Prostate gland (tissue), 2 donors: ENCODE measurements around the gene URGCP. TPM values are rescaled to one million over a fixed set of nuclear protein-coding genes. Genes with fewer than 3 reads are reported as not detected.
A peak's percentile ranks its signal among the peaks of the same experiment; 100 is the strongest.

ENCODE experiments used
- DNase-seq: peaks from one replicate; pipeline ENCODE4 v3.0.0-alpha.2; 2019; ENCODE audit warnings: low spot score
- H3K27ac ChIP-seq, 2 donors: fragments of 200-600 bp; sonication (generic); 2 replicates each; pipeline ENCODE4 v1.5.1; 2017 to 2019
- H3K27me3 ChIP-seq: fragments of 200-600 bp; sonication (generic); replicated peaks from 2 replicates; pipeline ENCODE4 v1.5.1; 2019; ENCODE audit not compliant: insufficient read depth
- H3K36me3 ChIP-seq, 2 donors: fragments of 200-600 bp; sonication (generic); 1 replicate in 1 of 2; 2 replicates in 1 of 2; pipeline versions ENCODE4 v1.5.1 to v1.8.1; 2017 to 2019
- H3K4me1 ChIP-seq: fragments of 200-600 bp; sonication (generic); replicated peaks from 2 replicates; pipeline ENCODE4 v1.5.1; 2019
- H3K4me3 ChIP-seq, 2 donors: fragments of 200-600 bp; sonication (generic); 2 replicates each; pipeline ENCODE4 v1.5.1; 2017 to 2019
- H3K9me3 ChIP-seq: fragments of 200-600 bp; sonication (generic); 2 replicates; pipeline ENCODE4 v1.5.1; 2017
- POLR2A ChIP-seq: fragments of 450-650 bp; IDR thresholded peaks from one replicate; pipeline ENCODE4 v1.6.1; 2016; ENCODE audit warnings: antibody characterized with exemption, mild to moderate bottlenecking
- POLR2AphosphoS5 ChIP-seq: sonication (generic); formaldehyde crosslinking; IDR thresholded peaks from one replicate; pipeline ENCODE4 v1.6.1; 2017; ENCODE audit warnings: antibody characterized with exemption
- WGBS: methylation state at CpG from one replicate; pipeline ENCODE4 v1.1.5; 2018; 5-methylcytosine and 5-hydroxymethylcytosine counted together
- intact Hi-C: fragments of 100-400 bp; cut with DNase I; formaldehyde crosslinking; loops from one replicate; pipeline ENCODE4 v1.14.2; 2022
- total RNA-seq, 2 donors: library from RNA; depleted of rRNA; stranded (reverse); fragments of >200 nt; gene quantifications; one replicate each; pipeline ENCODE4 v1.1.0, GENCODE V29; 2016
- TF ChIP-seq, protein P1 (sequence below), 4 experiments: fragments of 200-600 bp in 2 of 4; fragments of 450-650 bp in 2 of 4; sonication (generic) in 2 of 4; IDR thresholded peaks; 1 replicate in 3 of 4; 2 replicates in 1 of 4; pipeline ENCODE4 v1.5.1; 2016 to 2019; ENCODE audit warnings: antibody characterized with exemption in 4 of 4, mild to moderate bottlenecking in 2 of 4, moderate library complexity in 2 of 4

URGCP gene
- total RNA-seq, 2 donors from 2014 or later = 22.2 to 30.8 TPM

DNA sequence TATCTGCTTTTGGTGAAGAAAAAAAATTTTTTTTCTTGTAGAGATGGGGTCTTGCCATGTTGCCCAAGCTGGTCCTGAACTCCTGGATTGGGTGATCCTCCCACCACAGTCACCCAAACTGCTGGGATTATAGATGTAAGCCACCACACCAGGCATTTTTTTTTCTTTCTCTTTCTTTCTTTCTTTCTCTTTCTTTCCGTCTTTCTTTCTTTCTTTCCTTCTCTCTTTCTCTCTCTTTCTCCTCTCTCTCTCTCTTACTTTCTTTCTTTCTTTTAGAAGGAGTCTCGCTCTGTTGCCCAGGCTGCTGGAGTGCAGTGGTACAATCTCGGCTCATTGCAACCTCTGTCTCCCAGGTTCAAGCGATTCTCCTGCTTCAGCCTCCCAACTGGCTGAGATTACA lies 16.3 kb upstream of the URGCP start:
- intact Hi-C loops = no loop called here
- no peak for DNase-seq
- no peaks in the 10 kb centered on the region for H3K4me1 ChIP-seq
- no peak overlapping the region for H3K4me3 ChIP-seq
- no peaks in the 10 kb centered on the region for H3K36me3 ChIP-seq
- WGBS = 97% methylated on average over 4 of the region's 4 CpGs
- no peaks in the 10 kb centered on the region for H3K27me3 ChIP-seq
- H3K27ac ChIP-seq = no peak overlapping the region
- TF ChIP-seq POLR2AphosphoS5 = no peak
- TF ChIP-seq, protein P1, sequence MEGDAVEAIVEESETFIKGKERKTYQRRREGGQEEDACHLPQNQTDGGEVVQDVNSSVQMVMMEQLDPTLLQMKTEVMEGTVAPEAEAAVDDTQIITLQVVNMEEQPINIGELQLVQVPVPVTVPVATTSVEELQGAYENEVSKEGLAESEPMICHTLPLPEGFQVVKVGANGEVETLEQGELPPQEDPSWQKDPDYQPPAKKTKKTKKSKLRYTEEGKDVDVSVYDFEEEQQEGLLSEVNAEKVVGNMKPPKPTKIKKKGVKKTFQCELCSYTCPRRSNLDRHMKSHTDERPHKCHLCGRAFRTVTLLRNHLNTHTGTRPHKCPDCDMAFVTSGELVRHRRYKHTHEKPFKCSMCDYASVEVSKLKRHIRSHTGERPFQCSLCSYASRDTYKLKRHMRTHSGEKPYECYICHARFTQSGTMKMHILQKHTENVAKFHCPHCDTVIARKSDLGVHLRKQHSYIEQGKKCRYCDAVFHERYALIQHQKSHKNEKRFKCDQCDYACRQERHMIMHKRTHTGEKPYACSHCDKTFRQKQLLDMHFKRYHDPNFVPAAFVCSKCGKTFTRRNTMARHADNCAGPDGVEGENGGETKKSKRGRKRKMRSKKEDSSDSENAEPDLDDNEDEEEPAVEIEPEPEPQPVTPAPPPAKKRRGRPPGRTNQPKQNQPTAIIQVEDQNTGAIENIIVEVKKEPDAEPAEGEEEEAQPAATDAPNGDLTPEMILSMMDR (IDR thresholded peaks at IDR 0.05) = no peak
- TF ChIP-seq POLR2A = no peak
- no peaks in the 10 kb centered on the region for H3K9me3 ChIP-seq

DNA sequence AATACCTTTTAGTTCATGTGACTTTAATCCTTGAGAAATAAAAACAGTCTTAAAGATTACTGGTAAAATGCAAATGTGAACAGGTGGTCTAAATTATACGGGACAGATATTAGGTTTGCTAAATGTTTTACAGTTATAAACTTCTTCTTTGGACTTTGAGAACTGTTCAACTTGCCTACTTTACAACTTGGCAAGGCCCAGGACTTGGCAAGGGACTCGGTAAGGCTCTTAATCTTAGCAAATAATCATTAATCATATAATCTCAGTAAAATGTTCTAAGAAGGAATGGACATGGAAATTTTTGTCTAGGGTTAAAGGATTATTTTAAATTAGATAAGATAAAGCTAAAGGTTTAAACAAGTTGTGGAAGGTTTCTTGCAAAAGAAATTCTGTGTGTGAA lies 15.0 kb upstream of the URGCP start:
- Histone ChIP-seq H3K9me3 (no peaks in the 10 kb centered on the region), H3K36me3 (no peaks in the 10 kb centered on the region), H3K4me1 (no peaks in the 10 kb centered on the region), H3K27ac (no peak overlapping the region), H3K4me3 (no peak overlapping the region), H3K27me3 (no peaks in the 10 kb centered on the region)
- TF ChIP-seq POLR2AphosphoS5 = no peak
- no peak for TF ChIP-seq POLR2A
- TF ChIP-seq, protein P1 (IDR thresholded peaks at IDR 0.05) = no peak
- intact Hi-C loops = no loop called here
- DNase-seq = no peak
- 13% methylated on average over 2 of the region's 2 CpGs for WGBS

DNA sequence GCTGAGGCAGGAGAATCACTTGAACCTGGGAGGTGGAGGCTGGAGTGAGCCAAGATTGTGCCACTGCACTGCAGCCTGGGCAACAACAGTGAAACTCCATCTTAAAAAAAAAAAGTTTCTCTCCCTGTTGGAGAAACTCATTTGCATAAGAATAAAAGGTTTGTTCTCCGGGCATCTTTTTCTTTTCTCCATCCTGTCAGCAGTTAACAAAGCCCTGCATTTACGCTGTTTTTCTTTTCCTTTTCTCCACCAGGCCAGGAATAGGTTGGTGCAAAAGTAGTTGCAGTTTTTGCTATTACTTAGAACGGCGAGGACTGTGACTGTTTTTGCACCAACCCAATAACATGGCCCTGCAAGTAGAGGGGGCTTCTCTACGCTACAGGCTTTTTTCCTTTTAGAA lies 9.5 kb upstream of the URGCP start:
- H3K36me3 ChIP-seq = no peaks in the 10 kb centered on the region
- no peaks in the 10 kb centered on the region for H3K4me1 ChIP-seq
- TF ChIP-seq, protein P1 (IDR thresholded peaks at IDR 0.05) = no peak
- no peak for TF ChIP-seq POLR2A
- TF ChIP-seq POLR2AphosphoS5 = no peak
- no peak overlapping the region for H3K27ac ChIP-seq
- DNase-seq = no peak
- intact Hi-C loops = no loop called here
- no peaks in the 10 kb centered on the region for H3K27me3 ChIP-seq
- no peaks in the 10 kb centered on the region for H3K9me3 ChIP-seq
- H3K4me3 ChIP-seq = no peak overlapping the region
- WGBS = 95% methylated on average over 5 of the region's 5 CpGs

DNA sequence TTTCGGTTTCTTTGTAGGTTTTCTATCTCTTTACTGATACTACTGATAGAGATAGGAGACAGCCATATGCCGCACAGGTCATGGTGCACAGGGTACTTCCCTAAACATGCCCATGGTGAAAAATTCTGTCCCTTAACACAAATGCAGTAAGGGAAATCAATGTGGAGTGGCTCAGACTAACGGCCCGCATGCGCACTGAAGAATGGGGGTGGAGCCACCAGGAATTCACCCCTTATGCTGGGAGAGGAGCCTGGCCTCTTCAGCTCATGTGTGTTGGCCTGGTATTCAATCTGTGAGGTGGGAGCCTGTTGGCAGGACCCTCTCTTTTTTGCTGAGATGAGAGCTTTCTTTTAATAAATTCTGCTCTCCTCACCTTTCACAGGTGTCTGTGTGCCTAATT lies 8.4 kb upstream of the URGCP start:
- Histone ChIP-seq H3K27ac (no peak overlapping the region), H3K36me3 (no peaks in the 10 kb centered on the region), H3K4me1 (no peaks in the 10 kb centered on the region), H3K27me3 (no peaks in the 10 kb centered on the region), H3K4me3 (no peak overlapping the region), H3K9me3 (no peaks in the 10 kb centered on the region)
- intact Hi-C loops = no loop called here
- TF ChIP-seq POLR2AphosphoS5 (no peak), POLR2A (no peak)
- TF ChIP-seq, protein P1 (IDR thresholded peaks at IDR 0.05) = no peak
- WGBS = 89% methylated on average over 5 of the region's 5 CpGs
- no peak for DNase-seq

DNA sequence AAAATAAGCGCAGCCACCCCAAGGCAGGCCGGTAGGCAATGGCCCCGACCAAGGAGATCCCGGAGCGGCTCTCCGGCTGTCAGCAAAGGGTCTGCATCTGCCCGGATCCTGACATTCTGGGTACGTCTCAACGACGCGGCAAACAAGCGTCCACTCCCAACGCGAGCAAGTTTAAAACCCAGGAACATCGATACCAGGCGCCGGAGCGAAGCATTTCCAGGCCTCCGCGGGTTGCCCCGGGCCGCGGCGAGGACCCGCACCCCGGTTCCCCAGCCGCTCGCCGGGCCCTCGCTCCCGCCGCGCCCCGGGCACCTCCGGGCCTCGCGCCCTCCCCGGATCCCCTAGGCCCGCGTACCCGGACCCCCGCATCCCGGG lies 453 bp downstream of the URGCP start:
- Histone ChIP-seq H3K4me1 (no peaks in the 10 kb centered on the region), H3K4me3 (peak overlapping the region; percentile 70 to 72), H3K9me3 (no peaks in the 10 kb centered on the region), H3K36me3 (no peaks in the 10 kb centered on the region), H3K27me3 (no peaks in the 10 kb centered on the region), H3K27ac (peak overlapping the region; percentile 80 to 89)
- intact Hi-C loops = no loop called here
- WGBS = under 1% methylated on average over 43 of the region's 43 CpGs
- TF ChIP-seq POLR2AphosphoS5 = no peak
- TF ChIP-seq, protein P1 (IDR thresholded peaks at IDR 0.05) = no peak
- TF ChIP-seq POLR2A = no peak
- DNase-seq = peak; percentile 20
